NCI-H1048 (cell line): Measurements from ENCODE around the gene C10orf53.
"Not testable (repeated sequence)": the region's sequence is repeated elsewhere in the genome, so short reads cannot be mapped to it uniquely, and the experiment has no call there.

Experiments
- DNase-seq: peaks from one replicate; lab custom pipeline; 2025; lab: John Stamatoyannopoulos, UW

C10orf53 gene

DNA sequence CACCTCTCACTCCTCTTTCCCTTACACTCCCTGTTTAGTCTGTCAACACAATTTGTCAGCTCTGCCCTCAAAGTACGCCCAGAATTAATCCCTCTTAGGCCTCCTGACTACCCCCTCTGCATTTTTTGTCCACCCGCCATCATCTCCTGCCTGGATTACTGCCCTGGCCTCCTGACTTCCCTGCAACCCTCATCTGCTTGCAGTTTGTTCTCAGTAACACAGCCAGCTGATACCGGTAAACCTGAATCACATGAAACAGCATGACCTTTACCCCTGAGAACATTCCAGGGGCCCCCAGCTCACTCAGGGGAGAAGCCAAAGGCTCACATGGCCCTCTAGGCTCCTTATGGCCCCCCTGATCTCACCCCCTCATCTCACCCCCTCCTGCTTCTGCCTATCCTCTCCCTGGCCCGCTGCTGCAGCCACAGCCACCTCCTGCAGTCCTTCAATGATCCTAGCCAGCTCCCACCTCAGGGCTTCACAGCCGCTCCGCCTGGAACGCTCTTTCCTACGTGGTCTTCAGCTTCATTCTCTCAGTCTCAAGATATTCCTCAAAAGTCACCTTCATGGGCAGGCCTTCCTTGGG is 8.9 kb downstream of the C10orf53 start:
- no peak for DNase-seq

- no peak for DNase-seq
These were observed 9.5 kb downstream of the C10orf53 start for GRCh38 chr10:49688920-49689319.

DNA sequence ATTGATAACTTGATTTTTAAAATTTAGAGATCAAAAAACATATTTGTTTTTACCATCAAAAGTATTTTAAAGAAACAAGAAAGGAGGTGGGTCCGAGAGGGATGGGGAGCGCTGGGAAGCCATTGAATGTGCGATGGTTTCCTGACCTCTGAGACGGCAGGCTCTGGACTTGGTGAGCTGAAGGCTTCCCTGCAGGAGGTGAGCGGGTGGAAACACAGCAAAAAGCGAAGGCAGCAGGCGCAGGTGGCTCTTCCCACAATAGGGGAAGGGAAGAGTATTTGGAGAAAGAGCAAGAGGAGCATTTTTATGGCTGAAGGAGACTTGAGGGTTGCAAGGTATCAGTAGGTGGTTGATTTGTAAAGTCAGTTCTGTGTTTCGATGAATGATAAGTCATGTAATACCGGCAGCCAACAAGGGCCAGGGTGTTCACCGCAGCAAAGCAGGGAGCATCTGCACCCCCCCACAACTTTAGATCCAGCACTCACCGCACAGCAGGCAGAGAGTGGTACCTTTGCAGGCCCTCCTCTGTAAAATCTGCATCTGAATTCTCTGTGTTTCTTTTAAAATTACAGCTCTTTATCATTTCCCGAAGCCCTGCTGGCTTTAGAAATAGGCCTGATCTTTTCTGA is 10.5 kb downstream of the C10orf53 start:
- no peak for DNase-seq

DNA sequence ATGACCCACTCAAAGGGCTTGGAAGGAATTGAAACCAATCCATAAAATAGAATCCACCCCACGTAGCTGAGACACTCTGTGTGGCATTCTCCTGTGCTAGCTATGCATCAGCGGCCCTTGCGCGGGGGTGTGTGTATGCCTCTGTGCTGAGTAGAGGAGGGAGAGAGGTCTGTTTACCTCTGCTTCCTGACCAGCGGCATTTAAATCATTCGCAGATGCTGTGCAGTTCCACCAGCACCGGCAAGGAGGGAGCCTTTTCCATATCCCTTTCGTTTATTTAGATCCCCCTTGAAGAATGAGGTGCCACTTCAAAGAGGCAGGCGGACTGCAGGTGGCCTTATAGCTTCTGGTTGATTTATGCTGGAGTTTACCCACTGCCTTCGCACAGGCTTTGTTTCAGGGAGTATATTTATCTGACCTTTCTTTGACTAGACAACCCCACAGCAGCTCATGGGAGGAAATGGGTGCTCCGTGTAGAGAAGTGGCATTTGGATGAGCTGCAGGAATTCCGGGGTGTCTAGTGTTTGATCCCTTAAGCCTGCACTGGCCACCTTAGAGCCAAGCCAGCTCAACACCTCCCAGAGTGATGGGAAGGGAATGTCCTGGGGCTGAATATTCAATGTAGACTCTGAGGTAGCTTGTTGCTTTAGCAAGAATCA is 11.4 kb downstream of the C10orf53 start:
- DNase-seq = no peak

- DNase-seq = no peak
These were observed 12.1 kb downstream of the C10orf53 start for GRCh38 chr10:49691588-49691987.

DNA sequence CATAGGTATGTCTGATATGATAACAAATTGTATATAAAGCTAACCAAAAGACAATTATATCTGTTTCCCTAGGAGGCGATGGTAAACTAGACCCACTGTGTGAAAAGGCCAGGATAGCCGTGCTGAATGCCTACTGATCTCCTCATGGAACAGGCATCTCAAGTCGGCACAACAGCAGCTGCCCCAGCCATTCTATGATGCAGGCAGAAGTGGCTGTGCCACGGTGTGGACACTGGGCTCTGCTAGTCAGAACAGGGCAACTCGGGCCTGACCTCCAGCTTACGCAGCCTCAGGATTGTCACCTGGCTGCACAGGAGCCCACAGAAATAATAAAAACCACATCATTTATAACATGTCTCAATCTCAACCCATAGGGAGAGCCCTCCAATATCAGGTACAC is 15.0 kb downstream of the C10orf53 start:
- DNase-seq = no peak

DNA sequence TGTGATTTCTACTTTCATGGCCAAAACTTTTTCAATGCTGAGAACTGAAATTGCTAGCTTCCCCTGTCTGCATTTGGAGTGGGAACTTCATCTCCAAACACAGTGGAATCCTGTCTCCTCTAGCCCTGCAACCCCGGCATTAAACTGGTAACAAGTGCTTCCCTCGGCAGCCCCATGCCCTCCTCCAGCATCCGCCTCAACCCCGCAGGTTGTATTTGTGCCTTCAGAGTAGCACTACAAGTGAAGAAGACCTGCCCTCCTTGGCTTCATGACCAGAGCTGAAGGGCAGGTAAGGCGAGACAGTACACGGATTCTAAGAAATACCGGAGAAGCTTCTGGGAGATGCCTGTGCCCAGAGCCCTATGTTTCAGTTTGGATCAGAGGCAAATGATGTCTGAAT is 16.9 kb downstream of the C10orf53 start:
- no peak for DNase-seq

DNA sequence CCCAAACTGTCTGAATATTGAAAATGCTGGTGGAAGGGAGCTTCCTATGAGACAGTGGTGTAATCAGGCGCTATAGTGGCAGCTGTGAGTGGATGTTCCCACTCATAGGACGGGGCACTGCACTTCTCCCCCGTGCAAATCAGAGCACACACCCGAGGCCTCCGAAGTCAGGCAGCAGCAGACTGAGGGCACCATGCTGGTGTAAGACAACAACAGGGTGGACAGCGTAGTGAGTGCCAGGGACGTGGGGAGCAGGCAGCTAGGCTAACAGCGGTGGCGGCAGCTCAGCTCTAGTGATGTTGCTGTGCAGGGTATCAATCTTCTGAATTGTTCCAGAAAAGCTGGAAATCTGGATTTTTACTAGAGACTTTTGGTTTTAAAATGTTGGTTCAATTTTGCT is 19.2 kb downstream of the C10orf53 start:
- DNase-seq = no peak

GRCh38 chr10:49700211-49700610 is 20.8 kb downstream of the C10orf53 start:
- no peak for DNase-seq

DNA sequence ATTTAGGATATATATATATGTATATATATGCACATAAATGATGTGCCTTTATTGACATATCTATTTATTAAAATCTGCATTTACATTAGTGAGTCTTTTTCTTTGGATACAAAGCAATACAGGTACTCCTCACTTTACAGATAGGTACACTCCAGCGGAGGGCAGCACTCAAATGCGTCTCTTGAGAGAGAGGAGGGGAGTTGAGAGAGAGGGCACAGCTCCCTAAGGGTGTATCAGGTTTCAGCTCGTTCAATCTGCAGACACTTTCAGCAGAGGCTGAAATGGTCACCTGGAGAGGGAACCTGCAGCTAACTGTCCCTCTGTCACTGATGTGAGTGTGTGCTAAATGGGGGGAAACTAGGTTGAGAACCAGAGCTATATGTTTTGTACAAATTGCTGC is 21.5 kb downstream of the C10orf53 start:
- DNase-seq = no peak

DNA sequence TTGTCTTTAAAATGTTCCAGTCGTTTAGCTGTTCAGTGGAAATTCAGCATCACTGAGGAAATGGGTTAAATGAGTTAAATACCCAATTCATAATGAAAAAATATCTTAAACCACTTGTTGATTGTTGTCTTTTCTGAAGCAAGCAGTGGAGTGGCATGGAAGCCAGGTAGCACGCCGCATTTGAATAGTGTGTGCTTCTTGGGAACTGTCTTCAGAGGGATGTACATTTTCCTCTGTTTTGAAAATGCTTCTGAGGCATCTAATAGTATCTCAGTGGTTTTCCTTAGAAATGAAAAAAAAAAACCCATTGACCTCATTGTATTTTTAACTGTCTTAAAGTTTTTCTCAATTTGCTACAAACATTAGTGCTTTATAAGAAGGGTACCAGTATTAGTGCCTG is 28.1 kb downstream of the C10orf53 start:
- no peak for DNase-seq

DNA sequence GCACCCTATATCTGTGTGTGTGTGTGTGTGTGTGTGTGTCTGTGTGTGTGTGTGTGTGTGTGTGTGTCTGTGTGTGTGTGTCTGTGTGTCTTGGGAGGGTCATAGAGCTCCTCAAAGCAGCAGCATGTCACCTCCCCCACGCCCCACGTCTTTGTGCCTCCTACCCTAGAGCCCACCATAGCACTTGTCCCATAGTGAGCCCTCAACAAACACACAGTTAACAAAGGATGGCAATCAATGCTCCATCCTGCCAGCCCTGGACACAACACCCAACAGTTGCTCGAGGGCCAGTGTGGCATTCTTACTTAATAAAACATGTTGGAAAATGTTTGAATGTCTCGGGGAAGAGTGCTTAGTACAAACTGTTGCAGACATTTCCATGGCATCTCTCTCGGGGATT is 30.5 kb downstream of the C10orf53 start:
- DNase-seq = no peak

DNA sequence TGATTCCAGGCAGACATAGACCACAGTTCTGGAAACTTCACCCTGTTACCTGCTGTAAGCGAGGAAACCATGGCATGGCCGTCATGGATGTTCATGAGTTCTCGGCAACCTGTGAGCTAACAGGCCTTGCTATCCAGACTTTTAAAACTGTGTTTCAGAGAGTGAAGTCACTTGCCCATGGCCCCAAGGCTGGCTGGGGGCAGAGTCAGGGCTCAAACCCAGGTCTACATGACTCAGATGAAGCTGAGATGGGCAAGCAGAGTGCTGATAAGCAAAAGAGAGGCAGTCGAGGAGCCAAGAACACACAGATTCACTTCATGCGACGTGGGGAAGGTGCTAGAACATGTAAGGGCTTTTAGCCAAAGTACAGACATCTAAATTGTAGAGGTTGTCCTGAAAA is 31.5 kb downstream of the C10orf53 start:
- no peak for DNase-seq

GRCh38 chr10:49711481-49711880 is 32.0 kb downstream of the C10orf53 start:
- DNase-seq = no peak

DNA sequence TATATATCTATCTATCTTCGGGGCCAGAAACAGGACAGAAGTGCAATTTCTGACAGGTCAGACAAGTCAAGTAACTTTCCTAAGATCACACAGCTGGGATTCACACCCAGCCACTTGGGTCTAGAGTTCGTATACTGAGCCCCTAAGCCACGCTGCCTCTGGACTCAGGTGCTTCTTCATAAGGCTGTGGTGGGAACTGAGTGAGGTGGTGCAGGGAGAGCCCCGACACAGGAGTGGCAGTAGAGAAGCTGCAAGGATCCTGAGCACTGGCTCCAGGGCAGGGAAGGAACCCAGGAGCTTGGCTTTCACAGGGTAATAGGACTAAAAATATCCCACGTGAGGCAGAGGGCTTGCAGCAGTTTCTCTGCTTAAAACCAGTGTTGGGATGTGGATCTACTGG is 33.8 kb downstream of the C10orf53 start:
- no peak for DNase-seq

GRCh38 chr10:49715157-49715556 is 35.7 kb downstream of the C10orf53 start:
- not testable (repeated sequence) for DNase-seq

- no peak for DNase-seq
These were observed 47.1 kb downstream of the C10orf53 start for GRCh38 chr10:49726593-49726992.

DNA sequence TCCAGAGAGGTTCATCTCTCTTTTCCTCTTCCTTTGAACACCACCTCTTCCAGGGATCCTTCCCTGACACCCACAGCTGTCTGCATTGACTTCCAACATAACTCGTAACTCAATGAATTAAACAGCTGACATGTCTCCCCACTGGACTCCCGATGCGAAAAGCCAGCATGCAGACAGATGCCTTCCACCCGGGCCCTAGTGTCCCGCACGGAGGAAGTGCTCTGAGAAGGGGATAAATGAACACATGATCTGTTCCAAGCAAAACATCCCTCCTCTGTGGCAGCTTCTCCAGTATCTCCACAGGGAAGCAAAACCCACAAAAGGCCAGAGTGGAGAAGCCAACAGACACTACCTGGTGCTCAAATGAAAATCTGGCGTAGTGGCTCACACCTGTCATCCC is 54.4 kb downstream of the C10orf53 start:
- no peak for DNase-seq

- no peak for DNase-seq
These were observed 55.2 kb downstream of the C10orf53 start for GRCh38 chr10:49734676-49735075.

DNA sequence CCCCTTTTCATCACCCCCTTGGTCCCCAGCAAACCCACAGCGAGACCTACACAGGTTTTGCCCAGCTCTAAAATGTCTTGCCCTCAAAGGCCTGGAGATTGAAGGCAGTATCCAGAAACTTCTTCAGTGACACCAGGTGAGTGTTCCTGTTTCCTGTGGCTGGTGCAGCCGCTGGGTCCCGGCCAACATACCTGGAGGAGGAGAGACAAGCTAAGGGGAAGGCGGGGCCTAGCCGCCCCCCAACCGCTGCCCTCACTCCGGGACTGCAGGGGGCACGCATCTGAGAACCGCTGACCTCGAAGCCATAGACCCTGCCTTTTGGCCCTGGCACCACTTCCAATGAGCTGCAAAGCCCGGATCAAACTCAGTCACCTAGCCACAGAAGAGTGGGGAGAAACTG is 55.7 kb downstream of the C10orf53 start:
- DNase-seq = no peak

DNA sequence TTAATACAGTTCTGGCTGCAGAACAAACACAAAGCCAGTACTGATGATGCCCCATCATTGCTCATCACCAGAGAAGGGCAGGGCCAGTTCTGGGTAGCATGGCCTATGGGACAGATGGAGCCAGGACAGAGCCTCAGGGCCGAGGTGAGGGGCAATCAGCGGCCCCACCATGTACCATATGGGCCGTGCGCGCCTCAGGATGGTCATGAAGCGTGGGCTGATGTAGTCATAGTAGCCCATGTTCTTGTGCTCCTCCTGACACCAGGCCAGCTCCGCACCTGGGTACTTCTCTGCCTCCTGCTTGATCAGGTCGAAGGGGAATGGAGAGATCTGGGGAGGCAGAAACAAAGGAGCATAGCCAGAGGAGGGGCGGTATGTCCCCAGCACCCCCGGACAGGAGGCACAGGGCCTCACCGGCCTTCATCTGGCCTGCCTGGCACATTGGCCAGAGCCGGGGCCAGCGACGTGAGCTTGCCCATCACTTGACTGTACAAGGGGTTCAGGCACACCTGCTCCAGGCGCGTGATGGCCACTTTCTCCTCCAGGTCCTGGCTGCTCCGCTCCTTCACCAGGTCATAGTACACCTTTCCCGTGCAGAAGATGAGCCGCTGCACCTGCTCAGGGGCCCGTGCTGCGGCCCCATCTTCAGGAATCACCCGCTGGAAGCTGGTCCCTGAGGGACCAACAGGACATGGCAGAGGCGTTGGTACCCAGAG is 56.6 kb downstream of the C10orf53 start:
- no peak for DNase-seq

DNA sequence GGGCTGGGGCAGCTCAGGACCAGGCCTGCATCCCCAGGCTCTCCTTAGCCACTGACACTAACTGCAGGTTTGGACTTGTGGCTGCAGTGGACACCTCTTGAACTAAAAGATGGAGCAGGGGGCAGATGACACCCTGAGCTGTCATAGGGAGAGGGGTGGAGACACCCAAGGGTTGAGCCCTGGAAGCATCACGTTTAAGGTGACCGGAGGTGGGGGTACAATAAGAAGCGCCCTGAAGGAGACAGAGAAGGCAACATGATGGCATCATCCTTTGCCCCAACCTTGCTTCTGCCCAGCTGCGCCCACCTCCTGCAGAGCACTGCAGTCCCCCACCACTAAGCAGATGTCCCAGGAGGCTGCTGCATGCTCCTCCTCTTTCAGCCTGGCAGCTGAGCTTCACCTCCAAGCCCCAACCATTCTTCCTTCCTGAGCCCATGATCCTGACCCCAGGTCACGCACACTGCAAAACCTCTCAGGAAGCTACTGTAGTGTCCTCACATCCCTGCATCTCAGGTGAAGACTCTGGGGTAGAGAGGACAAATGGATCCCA is 57.2 kb downstream of the C10orf53 start:
- DNase-seq = no peak
